Stimulated activated CD8-positive, alpha-beta memory T cell treated with anti-CD3 and anti-CD28 coated beads, Interleukin-7, amount 100 ng/mL, for 1 hour (primary cell): ENCODE results near the gene USH2A.

ENCODE experiments used
- DNase-seq, 2 donors: peaks; one replicate each; pipeline ENCODE4 v3.0.0-alpha.2; 2020; ENCODE audit warnings: low read depth in 2 of 2

The USH2A gene

GRCh38 chr1:215717677-215718426, 705.4 kb downstream of the USH2A start:
- no peak for DNase-seq

GRCh38 chr1:215710899-215711225, 712.4 kb downstream of the USH2A start:
- no peak for DNase-seq

GRCh38 chr1:215710036-215710898, 713.0 kb downstream of the USH2A start:
- DNase-seq = no peak

GRCh38 chr1:215704089-215704860, 719.0 kb downstream of the USH2A start:
- DNase-seq = no peak

DNA sequence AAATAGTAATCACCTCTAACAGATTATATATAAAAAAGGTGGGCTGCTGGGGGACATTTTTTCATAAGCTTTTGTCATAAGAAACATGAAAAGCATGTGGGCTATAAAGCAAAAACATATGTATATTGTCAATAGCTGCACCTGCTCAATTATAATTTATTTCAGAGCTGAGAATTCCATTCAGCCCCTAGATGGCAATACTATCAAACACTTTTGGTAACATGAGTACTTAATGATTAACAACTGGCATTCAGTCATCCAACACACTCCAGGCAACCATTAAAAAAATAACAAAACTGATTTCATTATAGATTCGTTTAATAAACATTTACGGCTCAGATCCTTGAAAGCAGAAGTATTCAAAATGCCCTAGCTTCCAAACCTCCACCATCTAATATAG, 741.0 kb downstream of the USH2A start:
- no peak for DNase-seq

GRCh38 chr1:215681041-215681440, 742.2 kb downstream of the USH2A start:
- DNase-seq = no peak

DNA sequence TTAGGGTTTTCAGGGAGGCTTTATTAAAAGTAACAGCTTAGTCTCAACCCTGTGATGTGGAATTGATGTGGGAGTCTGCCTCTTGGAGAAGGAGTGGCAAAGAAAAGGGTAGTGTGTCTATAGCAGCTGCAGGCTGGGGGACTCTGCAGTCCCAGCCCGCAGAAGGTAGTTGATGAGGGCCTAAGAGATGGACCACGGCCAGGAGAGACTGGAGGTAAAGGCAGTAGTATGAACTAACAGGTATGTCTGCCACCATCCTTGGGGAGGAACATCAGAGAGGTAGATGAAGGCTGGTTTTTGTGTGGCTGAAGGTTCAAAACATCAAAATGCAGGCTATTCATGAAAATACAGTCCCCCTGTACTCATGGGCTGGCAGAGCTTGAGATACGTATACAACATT, 744.0 kb downstream of the USH2A start:
- DNase-seq = no peak

DNA sequence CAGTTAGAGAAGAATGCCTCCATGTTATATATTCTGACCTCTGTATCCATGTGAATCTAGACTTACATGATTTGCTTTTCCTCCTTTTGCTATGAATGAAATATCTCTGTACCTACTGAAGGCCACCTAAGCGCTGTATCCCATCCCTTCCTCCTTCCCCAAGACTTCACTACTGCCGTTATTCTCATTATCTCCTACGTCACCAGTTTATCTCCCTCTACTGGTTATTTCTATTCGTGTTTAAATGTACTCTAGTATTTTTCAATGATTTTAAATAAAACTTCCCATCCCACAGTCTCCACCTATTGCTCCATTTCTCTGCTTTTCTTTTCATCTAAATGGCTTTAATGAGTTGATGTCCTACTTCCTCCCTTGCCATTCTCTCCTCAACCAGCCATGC, 746.1 kb downstream of the USH2A start:
- DNase-seq = no peak

DNA sequence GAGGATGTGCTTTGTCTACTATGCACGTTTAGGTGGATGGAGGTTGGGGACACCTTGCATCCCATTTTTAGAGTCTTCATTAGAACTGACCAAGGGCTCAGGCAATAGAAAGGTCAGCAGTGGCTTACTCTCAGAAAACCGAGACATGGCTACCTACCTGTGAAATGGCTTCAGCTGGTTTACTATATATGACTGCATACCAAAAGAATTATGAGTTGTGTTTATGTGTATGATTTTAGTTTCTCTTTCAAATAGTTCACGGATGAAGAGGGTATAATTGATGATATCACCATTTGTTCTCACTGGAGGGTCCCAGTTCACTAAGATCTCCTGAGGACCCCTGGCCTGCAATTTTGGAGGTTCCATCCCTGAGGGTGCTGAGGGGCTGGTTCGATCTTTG, 749.3 kb downstream of the USH2A start:
- DNase-seq = no peak

- no peak for DNase-seq
Measured at GRCh38 chr1:215672482-215672881, 750.8 kb downstream of the USH2A start.

GRCh38 chr1:215669806-215670491, 753.3 kb downstream of the USH2A start:
- DNase-seq = no peak

DNA sequence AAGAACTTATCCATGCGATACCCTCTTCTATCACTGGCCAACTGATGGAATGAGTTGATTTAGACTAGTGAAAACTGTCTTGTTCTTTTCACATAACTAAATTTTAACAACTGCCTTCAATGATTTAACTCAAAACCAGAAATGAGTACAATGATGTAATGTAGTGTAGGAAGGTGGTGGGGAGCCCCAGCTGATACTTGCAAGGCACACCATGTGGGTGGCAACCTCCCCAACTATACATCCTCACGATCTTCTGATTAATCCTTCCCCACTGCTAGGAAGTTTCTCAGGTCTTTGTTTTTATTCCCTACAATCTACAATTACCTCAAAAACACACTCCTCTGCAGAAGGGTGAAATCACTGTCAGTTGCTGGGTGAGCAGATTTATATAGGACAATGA, 755.5 kb downstream of the USH2A start:
- no peak for DNase-seq

DNA sequence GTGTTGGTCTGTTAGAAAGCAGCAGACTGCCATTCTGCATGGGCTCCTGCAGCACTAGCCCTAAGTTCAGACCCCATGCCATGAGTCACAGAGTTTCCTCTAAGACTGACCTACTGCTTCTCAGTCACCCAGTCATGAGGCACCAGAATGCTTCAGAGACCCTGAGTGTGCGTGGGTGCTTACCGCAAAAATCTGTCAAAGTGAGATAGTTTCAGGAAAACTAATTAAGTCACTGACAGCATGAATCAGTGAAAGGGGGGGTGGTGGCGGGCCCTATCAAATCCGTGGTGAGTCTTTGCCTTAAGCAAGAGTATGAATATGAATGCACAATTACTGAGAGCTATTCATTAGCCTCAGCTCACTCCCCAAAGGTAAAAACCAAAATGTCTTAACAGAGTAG, 758.0 kb downstream of the USH2A start:
- DNase-seq = no peak

- DNase-seq = no peak
Measured at GRCh38 chr1:215661033-215661432, 762.2 kb downstream of the USH2A start.

GRCh38 chr1:215660259-215660658, 763.0 kb downstream of the USH2A start:
- DNase-seq = no peak

DNA sequence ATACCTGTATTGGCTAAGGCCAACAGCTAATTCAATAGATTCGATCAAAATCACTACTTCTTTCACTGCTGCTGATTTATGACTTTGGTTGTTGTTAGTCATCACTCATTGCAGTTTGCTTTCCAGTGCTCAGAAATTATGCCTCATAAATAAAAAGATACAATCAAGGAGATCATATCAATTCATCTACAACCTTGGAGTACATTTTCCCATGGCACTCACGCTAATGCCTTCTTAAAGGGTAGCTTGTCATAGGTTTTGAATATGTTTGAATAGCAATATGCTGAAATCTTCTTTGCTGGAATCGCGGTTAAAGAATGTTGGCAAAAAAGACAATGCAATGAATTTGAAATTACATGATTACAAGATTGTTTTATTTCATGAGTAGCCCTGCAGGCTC, 766.2 kb downstream of the USH2A start:
- DNase-seq = no peak

DNA sequence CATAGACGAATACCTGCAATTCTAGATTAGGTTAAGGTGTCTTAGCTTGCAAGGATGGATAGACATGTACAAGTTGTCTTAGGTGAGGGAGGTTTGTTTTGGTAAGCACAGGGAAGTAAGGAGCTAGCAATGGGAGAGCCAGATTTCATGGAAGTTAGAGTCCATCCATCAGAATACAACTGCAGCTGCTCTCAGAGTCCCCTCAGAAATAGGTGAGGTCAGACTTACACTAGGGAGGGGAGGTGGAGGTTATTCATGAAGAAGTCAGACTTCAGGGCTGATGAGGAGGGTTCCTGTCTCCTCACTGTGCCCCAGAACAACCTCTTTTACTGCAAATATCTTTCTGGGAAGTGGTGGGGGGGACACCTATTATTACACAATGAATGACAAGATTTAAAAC, 770.9 kb downstream of the USH2A start:
- no peak for DNase-seq

- no peak for DNase-seq
Measured at GRCh38 chr1:215651867-215652266, 771.4 kb downstream of the USH2A start.

GRCh38 chr1:215650446-215651149, 772.6 kb downstream of the USH2A start:
- DNase-seq = no peak

DNA sequence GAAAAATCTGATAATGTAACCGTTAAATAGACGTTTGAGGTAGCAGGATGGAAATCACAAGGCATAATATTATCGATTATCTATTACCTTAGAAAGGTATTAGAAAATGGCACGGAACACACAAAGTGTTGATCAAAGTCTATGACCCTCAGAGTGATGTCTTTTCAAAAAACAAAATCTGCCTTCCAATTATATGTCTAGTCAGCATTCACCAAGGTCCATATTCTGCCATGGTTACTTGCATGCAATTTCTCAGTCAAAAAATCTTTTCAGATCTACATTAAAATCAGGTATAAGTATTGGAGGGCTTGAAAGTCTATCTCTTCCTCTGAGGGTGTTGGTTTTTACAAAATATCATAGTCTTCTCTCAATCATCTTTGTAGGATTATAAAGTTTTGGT, 774.3 kb downstream of the USH2A start:
- no peak for DNase-seq

- DNase-seq = no peak
Measured at GRCh38 chr1:215647738-215648137, 775.5 kb downstream of the USH2A start.
